HG02885 (cell line): ENCODE results near the gene RBBP8.

ENCODE experiments used
- ATAC-seq: cut with Tn5 transposase; IDR thresholded peaks from one replicate; pipeline ENCODE4 v1.9.1; 2021; ENCODE audit warnings: mild to moderate bottlenecking; ENCODE audit not compliant: unreplicated experiment, poor library complexity

Gene RBBP8

DNA sequence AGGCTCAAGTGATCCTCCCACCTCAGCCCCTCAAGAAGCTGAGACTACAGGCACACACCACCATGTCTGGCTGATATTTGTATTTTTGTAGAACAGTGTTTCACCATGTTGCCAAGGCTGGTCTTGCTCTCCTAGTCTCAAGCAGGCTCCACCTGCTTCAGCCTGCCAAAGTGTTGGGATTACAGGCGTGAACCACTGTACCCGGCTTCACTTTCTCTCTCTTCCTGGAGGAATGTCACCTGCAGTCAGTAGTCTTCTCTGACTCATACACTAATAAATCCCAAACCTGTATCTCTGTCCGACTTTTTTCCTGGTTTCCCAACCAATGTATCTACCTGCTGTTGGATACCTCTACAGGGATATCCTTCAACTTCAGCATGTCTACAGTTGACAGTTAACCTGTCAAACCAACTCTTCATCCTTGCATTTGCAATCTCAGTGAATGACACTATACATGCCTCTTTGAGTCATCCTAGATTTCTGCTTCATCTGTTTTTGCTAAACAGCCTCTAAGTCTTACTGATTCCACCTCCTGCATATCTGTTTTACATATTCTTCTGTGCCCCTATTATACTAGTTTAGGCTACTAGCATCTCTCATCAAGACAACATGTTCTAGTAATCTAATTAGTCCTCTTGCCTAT lies 54.5 kb downstream of the RBBP8 start:
- no peak for ATAC-seq

DNA sequence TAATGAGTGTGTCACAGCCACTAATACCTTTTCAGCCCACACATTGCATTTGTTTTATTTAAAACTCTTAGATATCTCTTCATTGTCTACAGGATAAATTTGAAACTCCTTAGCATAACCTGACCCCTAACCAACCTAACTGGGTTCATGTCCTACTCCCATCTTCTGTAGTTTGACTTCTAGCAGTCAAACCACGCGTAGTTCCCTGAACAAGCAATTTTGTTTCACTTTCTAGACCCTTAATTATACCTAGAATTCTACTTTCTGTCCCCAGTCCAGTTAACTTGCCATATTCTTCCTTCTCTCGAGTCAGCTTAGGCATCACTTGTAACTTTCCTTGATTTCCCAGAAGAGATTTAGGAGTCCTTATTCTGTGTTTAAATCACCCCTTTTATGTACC lies 55.1 kb downstream of the RBBP8 start:
- no peak for ATAC-seq

DNA sequence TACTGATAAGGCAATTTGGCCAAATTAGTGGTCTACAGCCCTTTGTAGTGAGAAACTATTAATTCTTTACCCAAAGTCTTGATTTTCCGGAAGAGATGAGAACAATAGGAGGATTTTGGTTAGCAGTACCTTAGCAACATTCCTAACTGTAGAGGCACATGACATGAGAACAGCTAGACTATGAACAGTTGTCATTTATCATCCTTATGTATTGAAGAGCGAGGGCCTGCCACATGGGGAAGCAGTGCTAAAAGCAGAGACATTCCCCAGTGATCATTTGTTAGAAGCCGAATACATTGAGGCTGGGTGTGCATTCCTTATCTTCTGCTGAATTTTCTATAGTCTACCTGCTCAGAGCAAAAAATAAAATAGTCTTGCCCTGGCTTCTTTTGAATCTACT lies 65.2 kb downstream of the RBBP8 start:
- ATAC-seq, result no peak

DNA sequence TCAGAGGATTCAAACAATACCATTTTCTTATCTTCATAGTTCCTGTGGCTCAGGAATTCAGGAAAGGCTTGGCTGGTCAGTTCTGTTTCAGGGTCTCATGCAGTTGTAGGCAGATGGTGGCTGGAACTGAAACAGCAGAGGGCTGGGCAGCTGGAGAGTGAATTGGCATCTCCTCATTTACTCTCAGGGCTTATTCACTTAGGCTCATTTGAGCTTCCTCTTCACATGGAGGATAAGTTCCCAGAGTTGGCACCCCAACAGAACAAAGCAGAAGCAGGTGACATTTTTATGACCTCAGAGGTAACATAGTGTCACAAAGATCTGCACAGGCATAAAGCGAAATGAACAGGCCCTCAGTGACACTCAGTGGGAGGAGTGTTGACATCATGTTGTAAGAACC lies 66.1 kb downstream of the RBBP8 start:
- no peak for ATAC-seq

DNA sequence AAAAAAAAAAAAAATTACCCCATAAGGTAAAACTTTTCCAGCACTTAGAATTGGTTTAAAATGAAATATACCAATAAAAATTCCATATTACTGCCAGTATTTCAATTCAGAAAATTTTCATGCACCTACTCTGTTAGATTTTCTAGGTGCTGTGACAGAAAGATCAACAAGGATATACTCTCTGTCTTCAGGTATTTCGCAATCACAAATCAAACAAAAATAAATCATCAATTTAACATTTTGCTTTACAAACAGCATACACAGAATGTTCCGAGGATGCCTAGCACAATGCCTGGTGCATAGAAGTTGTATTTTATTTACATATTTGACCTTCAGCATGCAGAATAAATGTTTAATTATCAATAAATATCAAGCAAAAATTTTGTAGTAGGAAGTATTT lies 66.5 kb downstream of the RBBP8 start:
- no peak for ATAC-seq

DNA sequence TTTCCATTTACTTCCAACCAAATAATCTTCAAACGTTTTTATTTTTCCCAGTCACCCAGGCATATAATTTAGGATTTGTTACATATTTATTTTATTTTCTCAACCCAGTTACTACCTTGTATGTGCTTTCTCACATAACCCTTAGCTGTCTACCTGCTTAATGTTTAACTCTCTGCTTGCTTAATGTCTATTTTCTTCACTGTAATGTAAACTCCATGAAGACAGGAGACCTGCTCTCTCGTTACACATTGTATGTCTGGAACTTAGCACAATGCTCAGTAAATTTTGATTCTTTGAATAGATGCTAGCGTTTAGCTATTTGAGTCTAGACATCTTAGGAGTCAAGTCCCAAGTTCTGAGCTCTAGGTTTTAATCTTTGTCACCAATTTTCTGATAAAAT lies 70.2 kb downstream of the RBBP8 start:
- ATAC-seq, result no peak

DNA sequence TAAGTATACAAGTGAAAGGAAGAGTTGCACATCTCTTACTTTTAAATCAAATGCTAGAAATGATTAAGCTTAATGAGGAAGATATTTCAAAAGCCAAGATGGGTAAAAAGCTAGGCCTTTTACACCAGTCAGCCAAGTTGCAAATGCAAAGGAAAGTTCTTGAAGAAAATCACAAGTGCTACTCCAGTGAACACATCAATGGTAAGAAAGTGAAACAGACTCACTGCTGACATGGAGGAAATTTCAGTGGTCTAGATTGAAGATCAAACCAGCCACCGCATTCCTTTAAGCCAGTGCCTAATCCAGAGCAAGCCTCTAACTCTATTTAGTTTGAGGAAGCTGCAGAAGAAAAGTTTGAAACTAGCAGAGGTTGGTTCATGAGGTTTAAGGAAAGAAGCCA lies 79.1 kb downstream of the RBBP8 start:
- no peak for ATAC-seq

DNA sequence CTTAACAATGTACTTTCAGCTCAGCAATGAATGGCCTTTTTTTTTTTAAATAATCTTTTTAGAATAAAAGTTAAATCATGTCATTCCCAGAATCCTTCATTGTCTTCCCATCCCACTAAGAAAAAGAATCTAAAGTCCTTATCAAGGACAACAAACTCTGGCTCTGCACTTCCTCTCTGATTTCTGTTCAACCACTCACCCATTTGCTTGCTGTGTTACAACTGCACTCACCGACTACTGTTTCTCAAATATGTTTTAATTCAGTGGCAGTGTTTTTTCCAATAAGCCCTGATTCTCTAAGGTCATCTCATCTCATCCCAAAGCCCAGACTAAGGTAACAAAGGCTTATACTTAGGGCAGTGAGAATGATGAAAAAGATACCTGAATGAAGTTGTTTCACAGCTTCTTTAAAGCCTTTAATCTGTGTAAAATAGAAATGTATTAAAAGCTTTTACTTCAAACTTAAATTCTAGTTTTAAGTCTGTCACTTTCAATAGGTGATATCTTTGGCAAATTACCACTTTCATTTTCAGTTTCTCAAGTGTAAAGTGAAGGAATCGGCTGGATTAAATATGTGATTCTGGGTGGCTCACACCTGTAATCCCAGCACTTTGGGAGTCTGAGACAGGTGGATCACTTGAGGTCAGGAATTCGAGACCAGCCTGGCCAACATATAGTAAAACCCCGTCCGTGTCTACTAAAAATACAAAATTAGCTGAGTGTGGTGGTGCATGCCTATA lies 87.6 kb downstream of the RBBP8 start:
- ATAC-seq, result no peak

DNA sequence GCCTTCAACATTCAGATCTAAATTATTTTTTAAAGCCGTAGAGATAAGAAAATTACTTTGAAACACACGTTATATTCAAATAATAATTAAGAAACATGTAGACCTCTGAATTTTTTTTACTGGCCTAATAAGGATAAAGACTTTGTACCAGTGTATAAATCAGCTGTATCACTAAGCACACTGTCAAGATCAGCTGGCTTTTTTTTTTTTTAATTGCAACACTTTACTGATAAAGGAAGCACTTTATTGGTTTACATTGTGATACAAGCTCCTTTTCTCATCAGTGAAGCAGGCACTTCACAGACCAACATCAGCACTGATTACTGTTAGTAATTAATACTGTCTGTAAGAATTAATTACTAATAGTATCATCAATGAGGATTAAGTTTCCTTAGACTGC lies 88.5 kb downstream of the RBBP8 start:
- ATAC-seq, result no peak

DNA sequence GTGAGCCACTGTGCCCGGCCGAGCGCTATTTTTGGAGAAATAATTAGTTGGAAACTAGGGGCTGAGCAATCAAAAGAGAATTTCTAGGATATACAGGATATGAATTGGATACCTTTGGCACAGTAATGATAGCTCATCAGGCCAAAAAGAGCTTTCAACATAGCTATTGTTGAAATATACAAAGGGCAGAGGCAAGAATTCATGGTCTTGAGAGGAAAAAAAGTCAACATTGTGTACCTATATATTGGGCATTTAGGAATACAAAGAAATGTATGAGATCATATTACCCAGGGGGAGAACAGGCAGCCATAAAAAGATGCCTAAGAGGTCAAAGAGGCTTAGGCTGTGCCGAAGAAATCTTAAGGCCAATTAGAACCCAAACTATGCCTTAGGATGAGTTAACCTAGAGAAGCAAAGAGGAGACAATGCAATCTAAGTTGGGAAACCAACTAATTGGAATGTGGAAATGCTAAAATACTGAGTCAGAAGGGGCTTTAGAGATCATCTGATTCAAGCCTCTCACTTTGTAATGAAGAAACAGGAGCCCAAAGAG lies 99.0 kb downstream of the RBBP8 start:
- ATAC-seq, result no peak

DNA sequence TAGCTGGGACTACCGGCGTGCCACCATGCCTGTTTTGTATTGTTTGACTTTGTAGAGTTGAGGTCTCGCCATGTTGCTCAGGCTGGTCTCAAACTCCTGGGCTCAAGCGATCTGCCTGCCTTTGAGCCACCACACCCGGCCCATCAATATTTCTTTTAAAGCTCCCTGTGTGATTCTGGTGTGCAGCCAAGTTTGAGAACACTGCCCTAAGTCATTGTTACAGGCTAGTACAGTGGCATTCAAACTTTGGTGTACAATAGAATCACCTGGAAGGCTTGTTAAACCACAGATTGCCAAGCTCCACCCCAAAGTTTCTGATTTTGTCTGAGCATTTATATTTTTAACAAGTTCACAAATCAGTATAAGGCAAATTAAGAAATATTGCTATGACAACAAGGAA lies 99.9 kb downstream of the RBBP8 start:
- no peak for ATAC-seq

DNA sequence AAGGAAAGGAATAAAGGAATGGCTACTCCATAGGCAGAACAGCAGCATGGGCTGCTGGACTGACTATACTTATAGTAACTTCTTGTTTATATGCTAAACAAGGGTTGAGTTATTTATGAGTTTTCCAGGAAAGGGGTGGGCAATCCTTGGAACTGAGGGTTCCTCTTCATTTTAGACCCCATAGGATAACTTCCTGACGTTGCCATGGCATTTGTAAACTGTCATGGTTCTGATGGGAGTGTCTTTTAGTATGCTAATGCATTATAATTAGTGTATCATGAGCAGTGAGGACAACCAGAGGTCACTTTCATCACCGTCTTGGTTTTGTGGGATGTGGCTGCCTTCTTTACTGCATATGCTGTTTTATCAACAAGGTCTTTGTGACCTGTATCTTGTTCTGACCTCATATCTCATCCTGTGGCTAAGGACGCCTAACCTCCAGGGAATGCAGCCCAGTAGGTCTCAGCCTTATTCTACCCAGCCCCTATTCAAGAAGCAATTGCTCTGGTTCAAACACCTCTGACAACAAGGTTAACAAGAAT lies 103.6 kb downstream of the RBBP8 start:
- ATAC-seq, result no peak

DNA sequence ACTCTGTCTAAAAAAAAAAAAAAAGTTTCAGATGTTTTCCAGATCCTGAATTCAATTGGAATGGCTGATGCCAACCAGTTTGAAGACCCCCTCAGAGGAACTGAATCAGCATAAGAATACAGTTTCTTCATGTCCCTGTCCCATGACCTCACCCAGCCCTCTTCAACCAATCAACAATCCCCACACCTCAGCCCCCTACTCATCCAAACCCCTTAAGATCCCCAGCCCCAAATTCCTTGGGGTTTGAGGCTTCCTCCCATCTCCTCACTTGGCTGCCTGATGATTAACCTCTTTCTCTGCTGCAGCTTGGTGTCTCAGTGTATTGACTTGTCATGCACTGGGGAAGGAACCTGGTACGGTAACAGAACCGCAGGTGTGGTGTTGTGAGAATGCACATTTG lies 104.5 kb downstream of the RBBP8 start:
- no peak for ATAC-seq

DNA sequence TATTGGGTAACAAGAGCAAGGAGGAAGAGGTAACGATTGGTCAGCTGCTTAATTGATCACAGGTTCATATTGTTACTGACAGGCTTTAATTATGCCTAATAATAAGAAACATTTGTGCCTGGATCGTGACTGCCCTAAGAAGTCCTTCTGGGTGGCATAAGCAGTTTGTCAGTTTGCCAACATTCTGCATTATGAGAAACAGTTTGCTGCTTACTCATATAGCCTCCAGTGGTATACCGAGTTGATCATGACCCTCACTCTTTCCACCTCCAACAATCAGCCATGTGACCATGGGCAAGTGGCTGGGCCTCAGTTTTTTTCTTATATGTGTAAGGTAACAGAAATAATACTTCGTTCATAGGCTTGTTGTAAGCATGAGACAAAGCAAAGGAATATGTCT lies 105.6 kb downstream of the RBBP8 start:
- no peak for ATAC-seq

DNA sequence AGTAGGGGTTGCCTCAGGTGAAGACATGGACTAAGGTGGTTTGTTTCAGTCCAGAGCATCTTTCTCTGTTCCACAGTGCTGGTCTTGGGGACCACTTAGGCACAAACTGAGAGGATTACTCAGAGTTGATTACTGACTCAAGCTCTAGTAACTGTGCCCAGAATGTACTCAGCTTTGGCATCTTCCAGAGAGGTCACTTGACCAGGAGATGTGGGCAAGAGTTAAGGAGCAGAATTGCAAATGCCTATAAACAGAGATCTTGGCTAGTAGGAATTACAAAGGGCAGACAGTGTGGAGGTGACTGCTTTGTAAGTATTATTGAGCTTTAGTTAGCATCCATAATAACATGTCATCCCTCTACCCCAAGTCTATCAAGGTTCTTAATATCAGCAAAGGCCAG lies 109.0 kb downstream of the RBBP8 start:
- ATAC-seq, result no peak

DNA sequence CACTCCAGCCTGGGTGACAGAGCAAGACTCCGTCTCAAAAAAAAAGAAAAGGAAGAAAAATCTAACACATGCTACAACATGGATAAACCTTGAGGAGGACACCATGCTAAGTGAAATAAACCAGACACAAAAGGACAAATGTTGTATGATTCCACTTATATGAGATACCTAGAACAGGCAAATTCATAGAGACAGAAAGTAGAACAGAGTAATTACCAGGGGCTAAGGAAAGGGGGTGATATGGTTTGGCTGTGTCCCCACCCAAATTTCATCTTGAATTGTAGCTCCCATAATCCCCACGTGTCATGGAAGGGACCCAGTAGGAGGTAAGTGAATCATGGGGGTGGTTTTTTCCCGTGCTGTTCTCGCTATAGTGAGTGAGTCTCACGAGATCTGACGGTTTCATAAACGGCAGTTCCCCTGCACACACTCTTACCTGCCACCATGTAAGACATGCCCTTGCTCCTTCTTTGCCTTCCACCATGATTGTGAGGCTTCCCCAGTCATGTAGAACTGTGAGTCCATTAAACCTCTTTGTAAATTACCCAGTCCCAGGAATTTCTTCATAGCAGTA lies 110.8 kb downstream of the RBBP8 start:
- no peak for ATAC-seq

DNA sequence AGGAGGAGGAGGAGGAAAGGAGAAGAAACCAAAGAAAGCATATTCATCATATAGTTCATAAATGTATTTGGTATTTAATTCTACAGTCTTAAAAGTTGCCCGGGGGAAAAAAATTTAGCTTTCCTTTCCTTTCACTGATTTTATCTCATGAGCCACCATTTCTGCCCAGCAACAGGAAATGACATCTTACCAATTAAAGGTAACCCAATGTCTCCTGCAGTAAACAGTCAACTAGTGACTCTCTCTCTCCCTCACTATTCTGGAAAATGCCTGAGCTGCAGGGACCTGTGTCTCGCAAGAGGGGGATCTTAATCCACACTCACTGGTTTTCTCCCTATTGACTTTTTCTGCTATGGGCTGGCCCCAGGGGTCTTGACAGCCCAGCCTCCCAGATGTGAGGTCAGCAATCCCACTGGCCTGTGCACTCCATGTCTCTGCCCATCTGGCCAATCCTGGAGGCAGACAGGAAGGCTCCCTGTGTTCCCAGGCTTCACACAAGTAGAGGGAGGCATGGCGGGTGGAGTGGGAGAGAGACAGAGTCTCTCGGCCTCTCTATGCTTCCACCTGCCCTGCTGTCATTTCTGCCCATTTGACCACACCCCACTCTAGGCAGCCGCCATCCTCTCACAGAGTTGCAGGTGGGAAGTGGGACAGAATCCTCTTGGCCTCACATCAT lies 116.7 kb downstream of the RBBP8 start:
- no peak for ATAC-seq

DNA sequence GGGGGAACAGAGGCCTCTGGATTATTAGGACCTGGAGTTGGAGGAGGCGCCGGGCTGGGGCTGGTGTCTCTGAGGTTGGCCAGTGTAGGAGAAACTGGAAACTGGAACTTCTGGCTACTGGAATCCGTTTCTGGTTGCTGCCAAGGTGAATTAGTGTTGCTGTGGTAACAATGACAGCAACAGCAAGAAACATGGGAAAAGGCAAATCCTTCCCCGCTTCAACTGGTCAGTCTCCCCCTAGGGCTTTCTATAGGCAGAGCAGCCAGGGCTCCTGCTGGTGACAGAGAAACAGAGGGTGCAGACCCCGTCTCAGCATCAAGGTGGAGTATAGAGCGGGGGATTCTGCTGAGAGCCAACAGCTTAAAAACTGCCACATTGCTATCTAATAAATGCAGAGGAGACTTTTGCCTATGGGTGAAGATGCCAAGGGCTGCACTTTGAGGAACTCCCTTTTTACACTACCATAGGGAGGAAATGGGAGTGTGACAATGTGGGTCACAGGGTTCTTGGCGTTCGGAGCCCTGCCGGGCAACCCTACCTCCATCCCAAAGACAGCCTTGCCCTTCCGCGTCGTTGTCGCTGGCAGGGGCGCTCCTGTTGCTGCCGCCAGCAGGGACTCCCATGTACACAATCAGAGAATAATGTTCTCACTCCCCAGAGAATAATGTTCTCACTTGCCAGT lies 120.8 kb downstream of the RBBP8 start:
- no peak for ATAC-seq

DNA sequence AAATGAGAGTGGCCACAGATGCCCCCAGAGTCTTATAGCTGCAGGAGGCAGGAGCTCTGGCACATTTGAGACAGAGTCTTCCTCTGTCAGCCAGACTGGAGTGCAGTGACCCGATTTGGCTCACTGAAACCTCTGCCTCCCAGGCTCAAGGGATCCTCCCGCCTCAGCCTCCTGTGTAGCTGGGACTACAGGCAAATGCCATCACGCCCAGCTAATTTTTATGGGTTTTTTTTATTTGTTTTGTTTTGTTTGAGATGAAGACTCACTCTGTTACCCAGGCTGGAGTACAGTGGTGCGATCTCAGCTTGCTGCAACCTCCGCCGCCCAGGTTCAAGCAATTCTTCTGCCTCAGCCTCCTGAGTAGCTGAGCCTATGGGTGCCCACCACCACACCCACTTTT lies 121.4 kb downstream of the RBBP8 start:
- no peak for ATAC-seq

DNA sequence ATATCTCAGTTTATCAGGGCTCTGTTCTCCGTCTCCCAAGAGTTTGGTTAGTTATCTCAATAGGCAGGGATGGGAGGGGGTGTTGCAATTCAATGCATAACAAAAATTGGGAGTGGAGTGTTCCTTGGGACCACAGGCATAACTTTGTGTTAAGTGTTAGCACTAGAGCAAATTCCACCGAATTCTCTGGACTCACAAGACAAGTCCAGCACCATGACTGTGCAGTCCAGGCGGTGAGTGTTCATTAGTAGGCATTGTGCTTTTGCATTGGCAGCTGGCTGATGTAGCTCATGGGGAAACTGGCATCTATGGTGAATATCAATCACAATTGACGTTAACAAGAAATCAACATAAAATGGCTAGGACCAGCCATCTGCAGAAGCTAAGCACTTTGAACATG lies 123.2 kb downstream of the RBBP8 start:
- ATAC-seq, result no peak
